Prostate gland (tissue), 2 donors: Measurements from ENCODE around the gene IBA57. TPM values are rescaled to one million over a fixed set of nuclear protein-coding genes. Genes with fewer than 3 reads are reported as not detected.

Source experiments
- DNase-seq: peaks from one replicate; pipeline ENCODE4 v3.0.0-alpha.2; 2019; ENCODE audit warnings: low spot score
- H3K27ac ChIP-seq, 2 donors: fragments of 200-600 bp; sonication (generic); 2 replicates each; pipeline ENCODE4 v1.5.1; 2017 to 2019
- H3K27me3 ChIP-seq: fragments of 200-600 bp; sonication (generic); replicated peaks from 2 replicates; pipeline ENCODE4 v1.5.1; 2019; ENCODE audit not compliant: insufficient read depth
- H3K36me3 ChIP-seq, 2 donors: fragments of 200-600 bp; sonication (generic); 1 replicate in 1 of 2; 2 replicates in 1 of 2; pipeline versions ENCODE4 v1.5.1 to v1.8.1; 2017 to 2019
- H3K4me1 ChIP-seq: fragments of 200-600 bp; sonication (generic); replicated peaks from 2 replicates; pipeline ENCODE4 v1.5.1; 2019
- H3K4me3 ChIP-seq, 2 donors: fragments of 200-600 bp; sonication (generic); 2 replicates each; pipeline ENCODE4 v1.5.1; 2017 to 2019
- H3K9me3 ChIP-seq: fragments of 200-600 bp; sonication (generic); 2 replicates; pipeline ENCODE4 v1.5.1; 2017
- CTCF ChIP-seq, 4 experiments: fragments of 200-600 bp in 2 of 4; fragments of 450-650 bp in 2 of 4; sonication (generic) in 2 of 4; IDR thresholded peaks; 1 replicate in 3 of 4; 2 replicates in 1 of 4; pipeline ENCODE4 v1.5.1; 2016 to 2019; ENCODE audit warnings: antibody characterized with exemption in 4 of 4, mild to moderate bottlenecking in 2 of 4, moderate library complexity in 2 of 4
- POLR2A ChIP-seq: fragments of 450-650 bp; IDR thresholded peaks from one replicate; pipeline ENCODE4 v1.6.1; 2016; ENCODE audit warnings: antibody characterized with exemption, mild to moderate bottlenecking
- POLR2AphosphoS5 ChIP-seq: sonication (generic); formaldehyde crosslinking; IDR thresholded peaks from one replicate; pipeline ENCODE4 v1.6.1; 2017; ENCODE audit warnings: antibody characterized with exemption
- WGBS: methylation state at CpG from one replicate; pipeline ENCODE4 v1.1.5; 2018; 5-methylcytosine and 5-hydroxymethylcytosine counted together
- intact Hi-C: fragments of 100-400 bp; cut with DNase I; formaldehyde crosslinking; loops from one replicate; pipeline ENCODE4 v1.14.2; 2022
- total RNA-seq, 2 donors: library from RNA; depleted of rRNA; stranded (reverse); fragments of >200 nt; gene quantifications; one replicate each; pipeline ENCODE4 v1.1.0, GENCODE V29; 2016

Gene IBA57
- total RNA-seq, 2 donors from 2014 or later = 5.6 to 17.4 TPM

- intact Hi-C loops = loop anchor here (5.0 to 10.0 kb wide), 2 partner anchors 42 to 126 kb away; partner anchors contain the start of gene MRPL55
- H3K36me3 ChIP-seq = no peaks in the 10 kb centered on the region
These were observed 16.6 kb upstream of the IBA57 start for GRCh38 chr1:228148935-228149405.

GRCh38 chr1:228149406-228150119, 16.0 kb upstream of the IBA57 start, which contains the start of gene GJC2:
Gene GJC2, plus strand, starts transcription at chr1:228149930. Its CDS starts 7,829 bp downstream, at chr1:228157759.
- H3K27ac ChIP-seq = peak within 1 kb of the TSS; percentile 78 to 79
- H3K4me3 ChIP-seq = peak within 1 kb of the TSS; percentile 14 to 17
- intact Hi-C loops = loop anchor here (5.0 to 10.0 kb wide), 2 partner anchors 42 to 125 kb away; partner anchors contain the start of gene MRPL55
- no peaks in the 10 kb centered on the region for H3K27me3 ChIP-seq
- no peaks in the 10 kb centered on the region for H3K36me3 ChIP-seq
- DNase-seq = no peak
- H3K9me3 ChIP-seq = no peaks in the 10 kb centered on the region
- peak; percentile 42 for TF ChIP-seq POLR2A
- TF ChIP-seq CTCF (IDR thresholded peaks at IDR 0.05) = no peak
- TF ChIP-seq POLR2AphosphoS5 = no peak
- no peaks in the 10 kb centered on the region for H3K4me1 ChIP-seq
- 23% methylated on average over 17 of the region's 17 CpGs for WGBS

More at GRCh38 chr1:228148935-228149405, 16.6 kb upstream of the IBA57 start:
- no peak for DNase-seq
- H3K27me3 ChIP-seq = no peaks in the 10 kb centered on the region
- no peak overlapping the region for H3K4me3 ChIP-seq
- 52% methylated on average over 8 of the region's 8 CpGs for WGBS
- peak overlapping the region; percentile 78 to 79 for H3K27ac ChIP-seq
- TF ChIP-seq POLR2AphosphoS5 (no peak), POLR2A (no peak), CTCF (IDR thresholded peaks at IDR 0.05) (no peak)
- H3K9me3 ChIP-seq = no peaks in the 10 kb centered on the region
- no peaks in the 10 kb centered on the region for H3K4me1 ChIP-seq

GRCh38 chr1:228150120-228150460, 15.5 kb upstream of the IBA57 start:
- Histone ChIP-seq H3K27ac (peak overlapping the region; percentile 78 to 79), H3K4me1 (no peaks in the 10 kb centered on the region), H3K36me3 (no peaks in the 10 kb centered on the region), H3K27me3 (no peaks in the 10 kb centered on the region), H3K9me3 (no peaks in the 10 kb centered on the region), H3K4me3 (peak overlapping the region; percentile 14 to 17)
- no peak for TF ChIP-seq CTCF (IDR thresholded peaks at IDR 0.05)
- no peak for TF ChIP-seq POLR2AphosphoS5
- TF ChIP-seq POLR2A = no peak
- intact Hi-C loops = no loop called here
- DNase-seq = no peak
- WGBS = 41% methylated on average over 5 of the region's 7 CpGs

- peak overlapping the region; percentile 78 to 79 for H3K27ac ChIP-seq
- H3K27me3 ChIP-seq = no peaks in the 10 kb centered on the region
- intact Hi-C loops = no loop called here
- H3K9me3 ChIP-seq = no peaks in the 10 kb centered on the region
- WGBS = 13% methylated on average over 14 of the region's 17 CpGs
- TF ChIP-seq POLR2AphosphoS5 (no peak), POLR2A (no peak), CTCF (IDR thresholded peaks at IDR 0.05) (no peak)
- no peaks in the 10 kb centered on the region for H3K4me1 ChIP-seq
- peak overlapping the region; percentile 14 to 17 for H3K4me3 ChIP-seq
- H3K36me3 ChIP-seq = no peaks in the 10 kb centered on the region
- DNase-seq = no peak
These were observed 15.0 kb upstream of the IBA57 start for GRCh38 chr1:228150461-228151179.
